AG09309 (cell line): ENCODE measurements around the gene MYADML2.
"Not testable (repeated sequence)": the region's sequence is repeated elsewhere in the genome, so short reads cannot be mapped to it uniquely, and the experiment has no call there.

Experiments
- DNase-seq: peaks from one replicate; pipeline ENCODE4 v3.0.0-alpha.2; 2010; ENCODE audit warnings: low read depth
- H3K4me3 ChIP-seq: 2 replicates; pipeline ENCODE4 v1.5.1; 2011; ENCODE audit warnings: mild to moderate bottlenecking, low read depth, low read length, moderate library complexity; ENCODE audit not compliant: control insufficient read depth
- TF ChIP-seq, protein P1 (sequence below): IDR thresholded peaks from 2 replicates; pipeline ENCODE4 v1.5.1; 2011; ENCODE audit warnings: mild to moderate bottlenecking, low read depth, low read length, inconsistent platforms; ENCODE audit not compliant: insufficient read depth, control insufficient read depth; ENCODE audit errors: missing control alignments

Gene MYADML2

DNA sequence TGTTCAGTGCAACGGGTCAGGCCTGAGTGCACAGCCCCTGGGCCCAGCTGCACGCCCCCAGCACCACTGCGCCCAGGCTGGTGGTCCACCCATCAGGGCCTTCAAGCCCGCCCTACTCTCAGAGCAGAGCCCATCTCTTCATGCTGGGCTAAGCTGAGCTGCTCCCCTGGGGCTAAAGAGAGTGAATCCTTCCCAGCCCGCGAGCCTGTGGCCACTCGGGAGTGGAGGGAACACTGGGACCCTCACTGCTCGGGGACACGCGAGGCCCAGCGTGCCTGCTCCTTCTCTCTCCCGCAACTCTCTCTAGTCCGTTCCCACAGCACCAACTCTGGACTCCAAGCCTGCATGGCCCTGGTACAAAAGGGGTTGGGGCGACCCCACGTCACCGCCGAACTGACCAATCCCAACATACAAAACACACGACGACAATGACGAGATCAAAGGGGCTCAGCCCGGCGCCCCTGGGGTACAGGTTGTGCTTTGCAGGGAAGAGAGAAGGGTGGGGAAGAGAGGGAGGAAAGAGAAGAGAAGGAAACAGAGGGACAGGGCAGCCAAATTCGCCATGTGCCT is 25.0 kb downstream of the MYADML2 start:
- H3K4me3 ChIP-seq, result no peak overlapping the region
- DNase-seq, result no peak
- TF ChIP-seq, protein P1, sequence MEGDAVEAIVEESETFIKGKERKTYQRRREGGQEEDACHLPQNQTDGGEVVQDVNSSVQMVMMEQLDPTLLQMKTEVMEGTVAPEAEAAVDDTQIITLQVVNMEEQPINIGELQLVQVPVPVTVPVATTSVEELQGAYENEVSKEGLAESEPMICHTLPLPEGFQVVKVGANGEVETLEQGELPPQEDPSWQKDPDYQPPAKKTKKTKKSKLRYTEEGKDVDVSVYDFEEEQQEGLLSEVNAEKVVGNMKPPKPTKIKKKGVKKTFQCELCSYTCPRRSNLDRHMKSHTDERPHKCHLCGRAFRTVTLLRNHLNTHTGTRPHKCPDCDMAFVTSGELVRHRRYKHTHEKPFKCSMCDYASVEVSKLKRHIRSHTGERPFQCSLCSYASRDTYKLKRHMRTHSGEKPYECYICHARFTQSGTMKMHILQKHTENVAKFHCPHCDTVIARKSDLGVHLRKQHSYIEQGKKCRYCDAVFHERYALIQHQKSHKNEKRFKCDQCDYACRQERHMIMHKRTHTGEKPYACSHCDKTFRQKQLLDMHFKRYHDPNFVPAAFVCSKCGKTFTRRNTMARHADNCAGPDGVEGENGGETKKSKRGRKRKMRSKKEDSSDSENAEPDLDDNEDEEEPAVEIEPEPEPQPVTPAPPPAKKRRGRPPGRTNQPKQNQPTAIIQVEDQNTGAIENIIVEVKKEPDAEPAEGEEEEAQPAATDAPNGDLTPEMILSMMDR, result no peak

DNA sequence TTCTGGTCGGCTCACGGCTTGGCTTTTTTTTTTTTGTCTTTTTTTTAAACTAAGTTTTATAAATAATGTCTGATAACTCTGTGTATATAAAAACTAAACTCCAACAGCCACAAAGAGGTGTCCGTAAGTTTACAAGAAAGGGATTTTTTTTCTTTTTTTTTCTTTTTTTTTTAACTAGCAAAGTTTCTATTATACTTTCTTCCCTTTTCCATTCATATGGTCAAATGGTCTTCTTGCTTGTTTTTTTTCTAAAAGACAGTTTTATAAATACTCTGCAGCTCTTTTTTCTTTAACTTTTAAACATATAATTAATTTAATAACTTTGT is 25.5 kb downstream of the MYADML2 start:
- H3K4me3 ChIP-seq, result no peak overlapping the region
- TF ChIP-seq, protein P1, result no peak
- no peak for DNase-seq

DNA sequence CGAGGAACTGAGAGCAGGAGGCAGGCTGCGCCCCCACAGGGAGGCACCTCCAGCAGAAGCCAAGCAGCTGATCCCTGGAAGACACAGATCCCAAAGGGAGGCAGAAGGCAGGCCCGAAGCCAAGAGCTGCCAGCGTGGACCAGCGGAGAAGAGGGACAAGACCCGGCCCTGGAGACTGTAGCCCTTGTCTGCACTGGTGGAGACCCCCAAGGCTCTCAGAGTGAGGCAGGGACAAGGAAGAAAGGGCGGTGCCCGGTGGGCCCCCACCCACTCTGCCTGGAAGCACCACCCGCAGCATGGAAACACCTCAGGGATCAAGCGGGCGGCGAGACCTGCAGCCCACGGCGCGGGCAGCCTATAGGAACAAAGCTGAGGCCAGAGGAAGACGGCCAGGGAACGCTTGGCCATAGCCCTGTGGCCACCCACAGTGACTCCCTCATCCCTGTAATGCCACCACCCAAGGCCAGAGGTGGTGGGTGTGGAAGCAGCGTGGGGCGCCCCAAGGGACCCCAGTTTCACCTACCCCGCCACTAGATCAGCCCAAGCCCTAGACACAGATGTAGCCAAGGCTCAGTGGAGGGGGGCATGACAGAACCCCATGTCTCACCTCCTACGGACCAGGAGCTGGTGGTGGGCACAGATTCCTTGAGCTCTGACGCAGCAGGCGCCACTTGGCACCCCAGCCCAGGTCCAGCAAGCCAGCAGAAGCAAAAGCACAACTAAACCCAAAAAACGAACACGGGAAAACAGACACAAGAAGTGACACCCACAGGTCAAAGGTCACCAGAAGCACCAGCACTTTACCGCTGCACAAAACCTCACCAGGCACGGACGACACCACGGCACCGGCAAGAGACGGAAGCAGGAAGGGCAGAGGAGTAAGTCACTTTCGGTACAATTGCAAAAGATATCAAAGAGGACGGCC is 26.2 kb downstream of the MYADML2 start:
- DNase-seq, result no peak
- TF ChIP-seq, protein P1, result no peak
- H3K4me3 ChIP-seq, result no peak overlapping the region

DNA sequence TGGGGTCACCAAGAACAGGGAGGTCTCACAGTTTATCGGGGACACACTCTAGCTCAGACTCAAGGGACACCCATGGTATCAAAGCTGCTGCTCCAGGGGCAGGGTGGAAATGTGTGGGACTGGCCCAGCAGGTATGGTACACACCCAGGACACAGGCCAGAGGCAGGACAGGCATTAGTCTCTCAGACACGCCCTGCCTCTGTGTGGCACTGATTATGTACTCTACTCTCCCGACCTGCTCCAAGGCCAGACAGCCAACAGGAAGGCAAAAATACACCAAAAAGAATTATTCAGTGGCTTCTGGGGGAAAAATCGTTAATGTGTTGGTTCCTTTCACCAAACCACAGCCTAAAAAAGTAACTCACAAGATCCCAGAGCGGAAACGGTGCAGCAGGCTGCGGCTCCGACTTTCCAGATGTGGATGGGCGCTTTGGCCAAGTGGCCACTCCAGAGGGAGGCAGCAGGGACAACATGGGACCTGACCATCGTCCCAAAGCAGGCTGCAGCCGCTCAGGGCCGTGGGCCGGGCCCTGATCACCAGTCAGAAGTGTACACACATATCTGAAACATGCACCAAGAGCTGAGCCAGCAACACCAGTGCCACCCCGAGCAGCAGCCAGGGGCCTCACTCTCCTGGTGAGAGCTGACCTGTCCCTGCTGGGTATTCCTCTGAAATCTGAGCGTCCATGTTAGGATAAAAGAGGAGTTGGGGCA is 28.0 kb downstream of the MYADML2 start:
- no peak overlapping the region for H3K4me3 ChIP-seq
- TF ChIP-seq, protein P1, result no peak

DNA sequence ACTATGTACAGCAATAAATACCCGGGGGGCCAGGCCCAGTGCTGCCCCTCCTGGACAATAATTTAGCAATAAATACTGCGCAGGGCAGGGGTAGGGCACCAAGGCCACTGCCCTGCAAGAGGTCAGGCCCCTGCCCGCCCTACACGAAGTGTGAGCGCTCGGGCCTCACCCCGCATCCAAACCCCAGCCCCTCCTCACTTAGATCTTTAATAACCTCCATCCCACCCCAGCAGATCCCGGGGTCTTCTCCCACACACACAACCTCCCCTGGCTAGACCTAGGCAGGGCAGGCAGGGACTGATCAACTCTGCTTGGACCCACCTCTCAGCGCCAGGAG is 28.7 kb downstream of the MYADML2 start:
- DNase-seq, result not testable (repeated sequence)

More for the DNA sequence above, 28.0 kb downstream of the MYADML2 start:
- no peak for DNase-seq

DNA sequence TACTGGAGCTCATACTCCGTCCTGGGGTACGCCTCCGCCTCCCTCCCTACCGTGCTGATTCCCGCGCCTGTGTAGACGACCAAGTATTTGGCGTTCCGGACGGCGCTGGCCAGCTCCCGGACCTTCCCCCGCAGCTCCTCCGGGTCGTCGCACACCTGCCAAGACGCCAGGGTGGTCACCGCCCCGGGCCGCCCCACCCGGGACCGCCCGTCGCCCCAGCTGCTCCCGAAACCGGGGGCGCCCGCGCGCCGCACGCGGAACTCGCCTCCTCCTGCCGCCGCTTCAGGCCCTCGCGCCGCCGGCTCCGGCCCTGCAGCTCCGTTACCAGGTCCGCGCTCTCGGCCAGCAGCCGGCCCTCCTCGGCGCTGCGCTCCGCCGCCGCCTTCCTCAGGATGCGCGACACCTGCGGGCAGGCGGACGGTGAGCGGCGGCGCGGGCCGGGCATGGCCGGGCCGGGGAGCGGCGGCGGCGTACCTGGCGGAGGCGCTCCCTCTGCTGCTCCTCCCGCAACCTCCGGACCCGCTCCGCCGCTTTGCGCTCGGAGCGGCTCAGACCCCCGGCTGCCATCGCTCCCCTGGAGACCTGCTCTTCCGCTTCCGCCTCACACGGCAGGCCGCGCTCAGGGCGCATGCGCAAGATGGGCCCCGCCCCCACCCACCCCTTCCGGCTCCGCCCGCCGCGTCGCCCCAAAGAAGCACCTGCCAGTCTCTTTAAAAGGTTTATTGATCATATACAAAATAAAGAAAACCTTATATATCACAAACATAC is 29.3 kb downstream of the MYADML2 start, which contains the start of gene SIRT7:
TSS of gene SIRT7 (minus strand) at position 612 of the 768 bp plus-strand sequence. CDS start at position 567, 45 bp downstream.
- no peak for DNase-seq
- H3K4me3 ChIP-seq, result peak within 1 kb of the TSS; percentile 49
- TF ChIP-seq, protein P1, result no peak

More for the DNA sequence above, 28.7 kb downstream of the MYADML2 start:
- not testable (repeated sequence) for H3K4me3 ChIP-seq
